Adrenal gland (tissue), 12 donors: ENCODE data around the gene CHURC1. TPM values are rescaled to one million over a fixed set of nuclear protein-coding genes. Genes with fewer than 3 reads are reported as not detected.

ENCODE experiments used
- DNase-seq, 7 donors: peaks; one replicate each; pipeline ENCODE4 v3.0.0-alpha.2; 2019 to 2020
- H3K27ac ChIP-seq, 5 donors: fragments of 200-600 bp; sonication (generic) in 4 of 5; 1 replicate in 3 of 5; 2 replicates in 2 of 5; pipeline versions ENCODE4 v1.5.1 to v1.8.0; 2016 to 2020; ENCODE audit warnings: mild to moderate bottlenecking in 1 of 5
- H3K27me3 ChIP-seq: fragments of 200-600 bp; 2 replicates; pipeline ENCODE4 v1.8.0; 2021
- H3K36me3 ChIP-seq, 2 donors: fragments of 200-600 bp; replicated peaks in 1 of 2; 1 replicate in 1 of 2; 2 replicates in 1 of 2; pipeline versions ENCODE4 v1.5.1 to v1.8.0; 2018 to 2022
- H3K4me1 ChIP-seq, 2 donors: fragments of 200-600 bp; replicated peaks in 1 of 2; 1 replicate in 1 of 2; 2 replicates in 1 of 2; pipeline versions ENCODE4 v1.5.1 to v1.8.0; 2018 to 2021
- H3K4me3 ChIP-seq, 4 donors: fragments of 200-600 bp; sonication (generic) in 3 of 4; one replicate each; pipeline ENCODE4 v1.5.1; 2016 to 2018
- H3K9me3 ChIP-seq, 3 donors: fragments of 200-600 bp; sonication (generic) in 1 of 3; replicated peaks in 1 of 3; 1 replicate in 2 of 3; 2 replicates in 1 of 3; pipeline versions ENCODE4 v1.5.1 to v1.8.0; 2016 to 2021
- POLR2A ChIP-seq, 2 donors: fragments of 450-650 bp; IDR thresholded peaks; one replicate each; pipeline ENCODE4 v1.6.1; 2017; ENCODE audit warnings: antibody characterized with exemption in 2 of 2, mild to moderate bottlenecking in 2 of 2, moderate library complexity in 1 of 2
- WGBS, 4 donors: extraction: QIAGEN DNeasy Blood & Tissue Kit in 2 of 4; methylation state at CpG; one replicate each; pipeline versions ENCODE4 v1.1.5 to v1.1.7; 2013 to 2017; 5-methylcytosine and 5-hydroxymethylcytosine counted together
- intact Hi-C, 2 donors: fragments of 100-400 bp; cut with DNase I; formaldehyde crosslinking; loops; one replicate each; pipeline versions ENCODE4 v1.14.1 to v1.15.0; 2022 to 2023
- polyA plus RNA-seq, 3 donors: library from polyadenylated mRNA; stranded (reverse); fragments of 200-250 nt in 2 of 3; fragments of 350-450 nt in 1 of 3; fragmentation: Illumina TruSeq in 1 of 3; extraction: RNeasy Lipid Tissue Mini Kit (QIAGEN cat#74804) in 1 of 3; gene quantifications; one replicate each; pipeline ENCODE4 v1.2.3, GENCODE V29; 2013 to 2014
- total RNA-seq, 9 donors: library from RNA; depleted of rRNA in 4 of 9; stranded (reverse); fragments of >200 nt in 4 of 9; fragments of 120-200 nt in 1 of 9; fragmentation: NEBNext Ultra II Directional in 1 of 9; extraction: Animal tissue kit (Norgen Biotek cat#: 25700) in 1 of 9; gene quantifications; one replicate each; pipeline versions ENCODE4 v1.1.0 to v1.2.4, GENCODE V29; 2013 to 2023
- TF ChIP-seq, protein P1 (sequence below), 6 experiments: fragments of 450-650 bp in 4 of 6; fragments of 200-600 bp in 2 of 6; sonication (generic) in 1 of 6; IDR thresholded peaks; 1 replicate in 5 of 6; 2 replicates in 1 of 6; pipeline versions ENCODE4 v1.5.1 to v1.8.0; 2016 to 2021; ENCODE audit warnings: antibody characterized with exemption in 6 of 6, mild to moderate bottlenecking in 2 of 6, moderate library complexity in 1 of 6
- donor health status: healthy with polysubstance abuse.
- donor health status: Bipolar disorder and iron deficiency.
- donor health status: DM: yes; HTN: yes; CAD: no.
- donor health status: DM: no; HTN: no; CAD: no.
- donor health status: DM: no; HTN: no; CAD: no.
- donor health status: DM: yes; HTN: yes; CAD: no.

Gene CHURC1
- total and polyA plus RNA-seq, 12 donors = 36.7 to 101 (median 74.2) TPM

GRCh38 chr14:64871344-64871743 lies 42.9 kb upstream of the CHURC1 start:
- DNase-seq = no peak
- TF ChIP-seq POLR2A (IDR thresholded peaks at IDR 0.05) = no peak
- TF ChIP-seq, protein P1, sequence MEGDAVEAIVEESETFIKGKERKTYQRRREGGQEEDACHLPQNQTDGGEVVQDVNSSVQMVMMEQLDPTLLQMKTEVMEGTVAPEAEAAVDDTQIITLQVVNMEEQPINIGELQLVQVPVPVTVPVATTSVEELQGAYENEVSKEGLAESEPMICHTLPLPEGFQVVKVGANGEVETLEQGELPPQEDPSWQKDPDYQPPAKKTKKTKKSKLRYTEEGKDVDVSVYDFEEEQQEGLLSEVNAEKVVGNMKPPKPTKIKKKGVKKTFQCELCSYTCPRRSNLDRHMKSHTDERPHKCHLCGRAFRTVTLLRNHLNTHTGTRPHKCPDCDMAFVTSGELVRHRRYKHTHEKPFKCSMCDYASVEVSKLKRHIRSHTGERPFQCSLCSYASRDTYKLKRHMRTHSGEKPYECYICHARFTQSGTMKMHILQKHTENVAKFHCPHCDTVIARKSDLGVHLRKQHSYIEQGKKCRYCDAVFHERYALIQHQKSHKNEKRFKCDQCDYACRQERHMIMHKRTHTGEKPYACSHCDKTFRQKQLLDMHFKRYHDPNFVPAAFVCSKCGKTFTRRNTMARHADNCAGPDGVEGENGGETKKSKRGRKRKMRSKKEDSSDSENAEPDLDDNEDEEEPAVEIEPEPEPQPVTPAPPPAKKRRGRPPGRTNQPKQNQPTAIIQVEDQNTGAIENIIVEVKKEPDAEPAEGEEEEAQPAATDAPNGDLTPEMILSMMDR (IDR thresholded peaks at IDR 0.05) = no peak
- no peak overlapping the region for H3K4me3 ChIP-seq
- intact Hi-C loops = no loop called here
- 61 to 75% (median 70%) methylated on average over 2 of the region's 2 CpGs for WGBS, 4 donors
- no peak overlapping the region for H3K27ac ChIP-seq
- H3K27me3 ChIP-seq = peaks cover 5% of the 10 kb centered on the region
- no peaks in the 10 kb centered on the region for H3K9me3 ChIP-seq
- no peaks in the 10 kb centered on the region for H3K36me3 ChIP-seq
- H3K4me1 ChIP-seq = no peaks in the 10 kb centered on the region

DNA sequence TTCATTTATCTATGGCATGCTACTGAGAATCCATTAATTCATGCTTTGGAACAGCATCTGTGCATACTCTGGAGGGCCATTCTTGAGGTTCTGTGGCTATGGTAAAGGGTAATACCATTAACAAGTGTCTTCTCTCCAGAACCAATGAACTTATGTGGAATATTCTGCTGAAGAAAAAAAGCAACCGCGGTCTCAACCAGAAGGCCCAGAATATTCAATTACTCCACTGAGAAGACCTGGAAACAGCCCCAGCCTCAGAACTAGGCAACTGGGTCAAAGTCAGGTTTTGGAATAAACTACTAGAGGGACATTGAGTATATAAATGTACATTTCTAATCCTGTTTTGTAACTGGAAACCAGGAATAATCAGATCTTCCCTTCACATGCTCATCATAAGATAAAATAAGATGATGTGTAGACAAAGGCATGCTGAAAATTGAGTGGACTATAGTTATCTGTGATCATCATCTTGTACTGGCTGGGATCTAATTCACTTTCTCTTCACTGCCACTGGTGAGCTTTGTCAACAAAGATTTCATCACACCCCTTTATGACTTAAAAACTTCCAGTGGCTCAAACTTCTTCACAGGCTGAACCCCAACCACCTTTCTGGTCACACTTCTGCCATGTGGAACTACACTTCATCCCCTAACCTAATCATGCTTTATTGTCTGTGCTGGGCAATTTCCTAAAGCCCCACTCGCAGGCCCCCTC lies 40.6 kb upstream of the CHURC1 start:
- no peak for DNase-seq
- no peak overlapping the region for H3K27ac ChIP-seq
- WGBS, 4 donors = 56 to 79% (median 60%) methylated on average over 3 of the region's 3 CpGs
- no peak overlapping the region for H3K4me3 ChIP-seq
- no peaks in the 10 kb centered on the region for H3K27me3 ChIP-seq
- no peaks in the 10 kb centered on the region for H3K4me1 ChIP-seq
- TF ChIP-seq, protein P1 (IDR thresholded peaks at IDR 0.05) = no peak
- TF ChIP-seq POLR2A (IDR thresholded peaks at IDR 0.05) = no peak
- no peaks in the 10 kb centered on the region for H3K36me3 ChIP-seq
- intact Hi-C loops = no loop called here
- H3K9me3 ChIP-seq = no peaks in the 10 kb centered on the region

DNA sequence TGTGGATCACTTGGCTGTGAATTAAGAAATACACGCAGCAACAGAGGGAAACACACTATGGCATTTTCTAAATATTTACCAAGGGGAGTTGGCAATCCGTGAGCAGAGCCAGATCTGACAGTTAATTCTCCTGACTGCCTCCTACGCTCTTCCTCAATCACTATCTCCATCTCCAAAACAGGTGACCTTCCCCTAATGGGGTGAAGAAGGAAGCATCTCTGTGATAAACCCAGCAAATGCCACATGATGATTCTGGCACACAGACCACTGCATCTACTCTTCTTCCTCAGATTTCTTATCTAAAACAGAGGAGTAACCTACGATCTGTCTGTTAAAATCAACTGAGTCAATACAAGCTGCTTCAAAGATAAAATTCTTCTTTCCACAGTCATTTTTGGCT lies 38.9 kb upstream of the CHURC1 start:
- DNase-seq = no peak
- no peaks in the 10 kb centered on the region for H3K36me3 ChIP-seq
- peaks cover 8% of the 10 kb centered on the region for H3K27me3 ChIP-seq
- WGBS, 4 donors = 63 to 71% (median 66%) methylated on average over 4 of the region's 4 CpGs
- intact Hi-C loops = no loop called here
- H3K9me3 ChIP-seq = no peaks in the 10 kb centered on the region
- no peak overlapping the region for H3K27ac ChIP-seq
- no peak overlapping the region for H3K4me3 ChIP-seq
- TF ChIP-seq, protein P1 (IDR thresholded peaks at IDR 0.05) = no peak
- TF ChIP-seq POLR2A (IDR thresholded peaks at IDR 0.05) = no peak
- peaks cover 12 to 14% of the 10 kb centered on the region in 2 donors for H3K4me1 ChIP-seq

GRCh38 chr14:64877846-64878245 lies 36.4 kb upstream of the CHURC1 start:
- Histone ChIP-seq H3K9me3 (no peaks in the 10 kb centered on the region), H3K27ac (no peak overlapping the region), H3K36me3 (no peaks in the 10 kb centered on the region), H3K27me3 (peaks cover 18% of the 10 kb centered on the region), H3K4me1 (peaks cover 15 to 17% of the 10 kb centered on the region in 2 donors), H3K4me3 (no peak overlapping the region)
- DNase-seq = no peak
- TF ChIP-seq, protein P1 (IDR thresholded peaks at IDR 0.05) = no peak
- no peak for TF ChIP-seq POLR2A (IDR thresholded peaks at IDR 0.05)
- WGBS, 4 donors = 80 to 94% (median 89%) methylated on average over 3 to 4 of the region's 4 CpGs
- intact Hi-C loops = no loop called here
